ENCODE data around the gene SDR9C7.
"Not testable (repeated sequence)": the region's sequence is repeated elsewhere in the genome, so short reads cannot be mapped to it uniquely, and the experiment has no call there.

SDR9C7 gene

DNA sequence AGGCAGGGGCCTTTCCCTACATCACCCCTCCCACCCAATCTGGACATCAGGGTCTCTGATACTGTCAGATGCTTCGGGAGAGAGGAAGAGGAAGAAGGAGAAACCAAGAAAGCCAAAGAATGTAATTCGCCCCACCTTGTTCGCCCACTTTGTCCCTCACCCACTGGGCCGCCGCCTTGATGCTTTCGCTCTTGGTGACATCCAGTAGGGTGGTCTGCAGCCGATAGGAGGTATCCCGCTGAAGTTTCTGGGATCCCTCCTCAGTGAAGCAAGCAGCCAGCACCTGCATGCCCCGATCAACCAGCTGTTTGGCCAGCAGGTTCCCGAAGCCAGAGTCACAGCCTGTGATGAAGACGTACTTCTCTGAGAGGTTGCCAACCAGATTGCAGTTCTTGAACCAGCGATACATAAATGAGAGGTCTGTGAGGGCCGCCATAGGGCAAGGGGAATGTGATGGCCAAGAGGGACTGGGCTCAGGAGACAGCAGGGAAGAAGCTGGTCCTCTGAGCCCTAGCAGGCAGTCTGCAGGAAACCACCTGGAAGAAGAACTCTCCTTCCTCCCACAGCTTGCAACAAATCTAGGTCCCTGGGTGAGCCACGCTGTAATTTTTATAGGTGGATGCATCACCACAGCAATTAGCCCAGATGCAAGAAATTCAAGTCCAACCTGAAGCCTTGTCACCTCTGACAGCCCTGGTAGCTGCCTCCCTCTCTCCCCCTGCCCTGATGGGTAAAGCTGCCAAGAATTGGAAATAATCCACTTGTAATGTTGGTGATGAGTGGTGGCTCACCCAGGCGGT is at the start of gene SDR9C7:
SDR9C7 (minus strand) TSS at position 583 of the 800 bp plus-strand sequence; CDS start at position 436, 147 bp downstream.
- no peak for DNase-seq

DNA sequence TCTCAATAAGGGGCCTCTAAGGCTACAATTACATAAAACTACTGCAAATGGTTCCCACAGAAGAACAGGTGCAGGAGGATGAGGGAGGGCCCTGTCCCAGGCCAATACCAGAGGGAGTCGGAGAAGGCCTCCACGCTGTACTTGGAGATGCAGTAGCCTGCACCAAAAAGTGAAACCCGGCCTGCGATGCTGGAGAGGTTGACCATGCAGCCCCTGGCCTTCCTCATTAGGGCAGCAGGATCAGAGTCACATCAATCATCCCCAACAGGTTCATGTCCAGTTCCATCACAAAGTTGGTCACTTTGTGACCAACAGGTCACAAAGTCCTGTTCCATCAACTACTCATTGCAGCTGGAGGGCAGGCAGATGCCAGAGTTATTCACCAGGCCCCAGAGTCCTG is 49.2 kb upstream of the SDR9C7 start:
- DNase-seq = no peak

DNA sequence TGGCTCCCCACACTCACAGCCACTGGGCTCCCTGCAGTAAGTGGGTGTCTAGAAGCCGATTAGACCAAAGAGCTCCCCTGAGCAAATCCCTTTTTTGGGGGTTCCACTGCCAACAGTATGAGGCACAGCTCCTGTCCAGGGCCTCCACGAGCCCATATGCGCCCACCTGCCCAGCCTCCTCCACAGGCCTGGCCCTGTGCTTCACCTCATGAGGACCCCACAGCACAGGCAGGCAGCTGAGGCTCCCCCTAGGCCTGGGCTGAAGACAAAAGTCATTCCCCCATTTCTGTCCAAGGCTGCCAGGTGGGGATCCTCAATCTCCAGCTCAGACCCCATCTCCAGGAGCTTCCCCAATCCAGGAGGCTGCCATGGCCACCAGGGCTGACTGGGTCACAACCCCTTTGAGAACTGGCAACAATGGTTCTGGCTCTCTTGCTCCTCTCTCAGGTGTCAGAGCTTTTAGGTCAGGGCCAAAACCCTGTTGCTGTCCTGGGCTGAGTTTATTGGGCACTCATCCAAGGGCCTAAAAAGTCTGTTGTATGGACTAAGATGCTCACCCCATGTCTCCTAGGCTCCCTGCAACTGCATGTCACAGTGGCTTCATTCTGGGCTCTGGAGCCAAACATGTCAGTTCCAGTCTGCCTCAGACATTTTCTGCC is 48.5 kb upstream of the SDR9C7 start:
- DNase-seq = not testable (repeated sequence)

DNA sequence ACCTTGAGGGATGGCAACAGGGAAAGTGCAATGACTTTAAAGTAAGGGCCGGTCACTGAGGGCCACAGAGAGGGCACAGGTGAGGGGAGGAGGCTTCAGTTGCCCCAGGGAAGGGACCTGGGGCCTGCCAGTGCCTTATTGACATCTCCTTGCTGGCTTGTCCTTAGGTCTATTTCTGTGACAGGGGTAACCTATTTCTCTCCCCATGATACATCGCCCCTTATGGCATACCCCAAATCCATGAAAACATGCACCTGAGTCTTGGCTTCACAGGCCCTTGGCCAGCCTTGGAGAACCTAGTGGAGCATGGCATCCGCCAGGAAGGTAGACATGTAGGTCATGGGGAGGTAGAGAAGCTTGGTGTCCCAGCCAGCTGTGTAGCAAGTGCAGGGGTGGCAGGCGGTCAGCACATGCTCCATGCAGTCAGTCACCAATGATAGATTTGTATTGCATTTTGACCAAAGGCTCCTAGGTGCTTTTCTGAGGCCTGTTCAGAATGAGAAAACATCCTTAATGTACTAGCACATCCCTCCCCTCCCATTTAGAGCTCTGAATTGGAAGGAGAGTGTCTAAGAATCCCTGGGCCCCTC is 46.8 kb upstream of the SDR9C7 start:
- no peak for DNase-seq

DNA sequence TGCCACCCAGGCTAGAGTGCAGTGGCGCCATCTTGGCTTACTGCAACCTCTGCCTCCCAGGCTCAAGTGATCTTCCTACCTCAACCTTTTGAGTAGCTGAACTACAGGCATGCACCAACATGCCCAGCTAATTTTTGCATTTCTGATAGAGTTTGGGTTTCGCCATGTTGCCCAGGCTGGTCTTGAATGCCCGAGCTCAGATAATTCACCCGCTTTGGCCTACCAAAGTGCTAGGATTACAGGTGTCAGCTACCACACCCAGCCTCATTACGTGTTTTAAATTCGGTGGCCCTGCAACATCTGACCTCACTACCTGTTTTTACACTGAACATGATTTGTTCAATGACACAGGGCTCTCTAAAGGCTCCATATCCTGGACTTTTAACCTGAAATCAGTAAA is 46.1 kb upstream of the SDR9C7 start:
- DNase-seq = no peak

DNA sequence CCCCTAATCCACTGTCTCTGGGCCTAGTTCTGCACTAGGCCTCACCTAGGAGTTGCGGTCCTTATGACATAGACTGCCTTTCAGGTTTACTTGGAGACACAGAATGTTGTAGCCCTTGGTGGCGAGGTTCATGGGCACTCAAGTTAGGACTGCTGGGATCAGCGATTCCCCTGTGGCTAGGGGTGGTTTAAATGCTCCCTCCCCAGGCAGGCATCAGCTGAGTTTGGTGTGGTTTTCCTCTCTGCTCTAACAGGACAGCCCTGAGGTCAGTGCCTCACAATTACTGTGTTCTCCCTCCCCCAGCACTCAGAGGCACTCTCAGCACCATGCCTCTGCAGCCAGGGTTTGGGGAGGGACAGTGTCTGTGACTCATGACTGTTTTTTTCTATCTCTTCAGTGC is 45.4 kb upstream of the SDR9C7 start:
- DNase-seq = no peak

DNA sequence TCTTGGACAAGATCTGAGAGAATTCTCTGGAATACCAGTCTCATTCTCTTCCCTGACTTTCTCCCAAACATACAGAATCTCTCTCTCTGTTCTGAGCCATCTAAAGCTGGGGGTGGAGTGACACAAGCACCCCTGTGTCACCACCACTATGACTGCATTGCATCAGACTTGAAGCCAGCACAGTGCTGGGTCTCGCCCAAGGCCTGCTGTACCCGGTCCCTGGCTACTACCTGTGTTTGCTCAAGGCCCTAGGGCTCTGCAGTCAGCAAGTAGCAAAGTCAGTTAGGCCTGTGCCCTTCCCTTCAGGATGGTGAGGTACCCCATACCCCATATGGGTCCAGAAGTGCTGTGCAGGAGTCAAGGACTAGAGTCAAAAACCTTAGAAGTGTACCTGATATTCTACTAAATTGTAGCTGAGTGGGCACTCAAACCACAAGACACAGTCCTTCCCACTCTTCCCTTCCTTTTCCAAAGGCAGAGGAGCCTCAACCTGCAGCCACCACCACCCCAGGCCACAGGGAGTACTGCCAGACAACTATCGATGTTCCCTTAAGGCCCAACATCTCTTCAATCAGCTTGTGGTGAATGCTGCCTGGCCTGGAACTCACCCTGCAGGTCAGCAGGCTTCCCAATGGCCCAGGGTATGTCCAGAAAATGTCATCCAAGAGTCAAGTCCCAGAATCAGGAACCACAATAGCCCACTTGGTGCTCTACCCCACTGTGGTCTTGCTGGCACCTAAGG is 44.4 kb upstream of the SDR9C7 start:
- no peak for DNase-seq

DNA sequence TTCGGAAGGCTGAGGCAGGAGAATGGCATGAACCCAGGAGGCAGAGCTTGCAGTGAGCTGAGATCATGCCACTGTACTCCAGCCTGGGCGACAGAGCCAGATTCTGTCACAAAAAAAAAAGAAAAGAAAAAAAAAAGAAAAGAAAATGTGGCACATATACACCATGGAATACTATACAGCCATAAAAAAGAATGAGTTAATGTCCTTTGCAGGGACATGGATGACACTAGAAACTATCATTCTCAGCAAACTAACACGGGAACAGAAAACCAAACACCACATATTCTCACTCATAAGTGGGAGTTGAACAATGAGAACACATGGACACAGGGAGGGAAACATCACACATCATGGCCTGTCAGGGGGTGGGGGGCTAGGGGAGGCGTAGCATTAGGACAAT is 43.2 kb upstream of the SDR9C7 start:
- DNase-seq = not testable (repeated sequence)

DNA sequence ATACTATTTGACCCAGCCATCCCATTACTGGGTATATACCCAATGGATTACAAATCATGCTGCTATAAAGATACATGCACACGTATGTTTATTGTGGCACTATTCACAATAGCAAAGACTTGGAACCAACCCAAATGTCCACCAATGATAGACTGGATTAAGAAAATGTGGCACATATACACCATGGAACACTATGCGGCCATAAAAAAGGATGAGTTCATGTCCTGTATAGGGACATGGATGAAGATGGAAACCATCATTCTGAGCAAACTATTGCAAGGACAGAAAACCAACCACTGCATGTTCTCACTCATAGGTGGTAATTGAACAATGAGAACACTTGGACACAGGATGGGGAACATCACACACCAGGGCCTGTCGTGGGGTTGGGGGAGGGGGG is 40.0 kb upstream of the SDR9C7 start:
- DNase-seq = not testable (repeated sequence)

DNA sequence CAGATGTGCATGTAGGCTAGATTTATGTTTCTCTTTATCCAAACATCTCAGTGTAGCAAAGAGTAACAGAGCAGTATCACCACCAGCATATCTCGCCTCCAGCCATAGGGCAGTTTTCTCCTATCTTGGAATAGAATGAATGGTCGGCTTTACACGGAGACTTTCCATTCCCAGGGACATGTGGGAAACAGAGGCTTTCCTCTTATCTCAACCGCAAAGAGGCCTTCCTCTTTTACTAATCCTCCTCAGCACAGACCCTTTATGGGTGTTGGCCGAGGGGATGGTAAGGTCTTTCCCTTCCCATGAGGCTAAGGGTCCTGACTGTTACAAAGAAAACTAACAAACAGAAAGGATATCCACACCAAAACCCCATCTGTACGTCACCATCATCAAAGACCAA is 34.7 kb upstream of the SDR9C7 start:
- DNase-seq = not testable (repeated sequence)

DNA sequence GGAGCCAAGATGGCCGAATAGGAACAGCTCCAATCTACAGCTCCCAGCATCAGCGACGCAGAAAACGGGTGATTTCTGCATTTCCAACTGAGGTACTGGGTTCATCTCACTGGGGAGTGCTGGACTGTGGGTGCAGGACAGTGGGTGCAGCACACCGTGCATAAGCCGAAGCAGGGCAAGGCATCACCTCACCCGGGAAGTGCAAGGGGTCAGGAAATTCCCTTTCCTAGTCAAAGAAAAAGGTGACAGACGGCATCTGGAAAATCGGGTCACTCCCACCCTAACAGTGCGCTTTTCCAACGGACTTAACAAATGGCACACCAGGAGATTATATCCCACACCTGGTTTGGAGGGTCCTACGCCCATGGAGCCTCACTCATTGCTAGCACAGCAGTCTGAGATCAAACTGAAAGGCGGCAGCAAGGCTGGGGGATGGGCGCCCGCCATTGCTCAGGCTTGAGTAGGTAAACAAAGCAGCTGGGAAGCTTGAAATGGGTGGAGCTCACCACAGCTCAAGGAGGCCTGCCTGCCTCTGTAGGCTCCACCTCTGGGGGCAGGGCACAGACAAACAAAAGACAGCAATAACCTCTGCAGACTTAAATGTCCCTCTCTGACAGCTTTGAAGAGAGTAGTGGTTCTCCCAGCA is 31.9 kb upstream of the SDR9C7 start:
- not testable (repeated sequence) for DNase-seq

DNA sequence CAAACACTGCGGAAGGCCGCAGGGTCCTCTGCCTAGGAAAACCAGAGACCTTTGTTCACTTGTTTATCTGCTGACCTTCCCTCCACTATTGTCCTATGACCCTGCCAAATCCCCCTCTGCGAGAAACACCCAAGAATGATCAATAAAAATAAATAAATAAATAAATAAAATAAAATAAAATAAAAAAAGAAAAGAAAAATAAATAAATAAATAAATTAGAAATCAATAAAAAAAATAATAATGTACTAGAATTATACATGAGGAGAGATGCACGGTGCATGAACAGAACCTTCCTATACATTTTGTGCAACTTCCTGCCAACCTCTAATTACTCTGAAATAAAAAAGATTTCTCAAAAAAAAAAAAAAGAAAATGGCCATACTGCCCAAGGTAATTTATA is 30.9 kb upstream of the SDR9C7 start:
- DNase-seq = not testable (repeated sequence)

DNA sequence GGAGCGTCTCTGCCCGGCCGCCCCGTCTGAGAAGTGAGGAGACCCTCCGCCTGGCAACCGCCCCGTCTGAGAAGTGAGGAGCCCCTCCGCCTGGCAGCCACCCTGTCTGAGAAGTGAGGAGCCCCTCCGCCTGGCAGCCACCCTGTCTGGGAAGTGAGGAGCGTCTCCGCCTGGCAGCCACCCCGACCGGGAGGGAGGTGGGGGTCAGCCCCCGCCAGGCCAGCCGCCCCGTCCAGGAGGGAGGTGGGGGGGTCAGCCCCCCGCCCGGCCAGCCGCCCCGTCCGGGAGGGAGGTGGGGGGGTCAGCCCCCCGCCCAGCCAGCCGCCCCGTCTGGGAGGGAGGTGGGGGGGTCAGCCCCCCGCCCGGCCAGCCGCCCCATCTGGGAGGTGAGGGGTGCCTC is 29.3 kb upstream of the SDR9C7 start:
- not testable (repeated sequence) for DNase-seq

DNA sequence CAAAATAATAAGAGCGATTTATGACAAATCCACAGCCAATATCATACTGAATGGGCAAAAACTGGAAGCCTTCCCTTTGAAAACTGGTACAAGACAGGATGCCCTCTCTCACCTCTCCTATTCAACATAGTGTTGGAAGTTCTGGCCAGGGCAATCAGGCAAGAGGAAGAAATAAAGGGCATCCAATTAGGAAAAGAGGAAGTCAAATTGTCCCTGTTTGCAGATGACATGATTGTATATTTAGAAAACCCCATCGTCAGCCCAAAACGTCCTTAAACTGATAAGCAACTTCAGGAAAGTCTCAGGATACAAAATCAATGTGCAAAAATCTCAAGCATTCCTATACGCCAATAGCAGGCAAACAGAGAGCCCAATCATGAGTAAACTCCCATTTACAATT is 28.0 kb upstream of the SDR9C7 start:
- not testable (repeated sequence) for DNase-seq

DNA sequence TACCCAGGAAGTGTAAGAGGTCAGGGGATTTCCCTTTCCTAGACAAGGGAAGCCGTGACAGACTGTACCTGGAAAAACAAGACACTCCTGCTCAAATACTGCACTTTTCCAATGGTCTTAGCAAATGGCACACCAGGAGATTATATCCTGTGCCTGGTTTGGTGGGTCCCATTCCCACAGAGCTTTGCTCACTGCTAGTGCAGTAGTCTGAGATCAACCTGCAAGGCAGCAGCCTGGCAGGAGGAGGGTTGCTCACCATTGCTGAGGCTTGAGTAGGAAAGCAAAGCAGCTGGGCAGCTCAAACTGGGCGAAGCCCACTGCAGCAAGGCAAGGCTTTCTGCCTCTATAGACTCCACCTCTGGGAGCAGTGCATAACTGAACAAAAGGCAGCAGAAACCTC is 24.2 kb upstream of the SDR9C7 start:
- DNase-seq = no peak

DNA sequence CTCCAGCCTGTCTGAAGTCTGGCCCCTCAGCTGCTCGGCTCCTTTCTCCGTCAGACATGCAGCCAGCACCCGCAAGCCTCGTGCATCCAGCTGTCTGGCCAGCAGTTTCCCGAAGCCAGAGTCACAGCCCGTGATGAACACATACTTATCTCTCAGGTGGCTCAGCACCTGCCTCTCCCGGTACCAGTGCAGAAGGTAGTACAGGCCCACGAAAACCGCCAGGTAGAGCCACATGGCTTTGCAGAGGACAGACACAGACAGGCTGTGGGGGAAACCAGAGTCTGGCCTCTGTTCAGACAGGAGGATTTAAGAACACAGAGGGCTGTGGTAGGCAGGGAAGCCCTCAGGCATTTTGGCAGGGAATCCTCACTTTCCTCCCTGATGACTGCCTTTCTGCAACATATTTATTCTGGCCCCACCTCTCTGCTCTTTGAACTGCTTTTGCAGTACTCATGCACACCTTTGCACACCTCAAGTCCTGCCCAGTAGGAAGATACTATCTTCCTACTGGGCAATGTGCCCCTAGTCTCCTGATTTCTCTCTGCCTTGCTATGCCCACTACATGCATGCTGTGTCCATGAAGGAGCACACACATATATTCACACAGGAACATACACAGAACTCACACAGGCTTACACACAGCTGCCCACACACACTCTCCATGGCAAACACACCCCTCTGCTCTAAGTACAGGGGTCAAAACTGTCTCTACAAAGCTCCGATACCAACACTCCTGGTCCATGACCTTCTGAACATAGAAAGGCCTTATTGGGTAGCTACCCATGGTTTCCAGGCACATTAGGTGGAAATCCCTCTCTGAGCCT is 23.2 kb upstream of the SDR9C7 start, which contains the start of gene RDH16:
RDH16 (minus strand) TSS at position 380 of the 824 bp plus-strand sequence; CDS start at position 234, 146 bp downstream.
- no peak for DNase-seq

DNA sequence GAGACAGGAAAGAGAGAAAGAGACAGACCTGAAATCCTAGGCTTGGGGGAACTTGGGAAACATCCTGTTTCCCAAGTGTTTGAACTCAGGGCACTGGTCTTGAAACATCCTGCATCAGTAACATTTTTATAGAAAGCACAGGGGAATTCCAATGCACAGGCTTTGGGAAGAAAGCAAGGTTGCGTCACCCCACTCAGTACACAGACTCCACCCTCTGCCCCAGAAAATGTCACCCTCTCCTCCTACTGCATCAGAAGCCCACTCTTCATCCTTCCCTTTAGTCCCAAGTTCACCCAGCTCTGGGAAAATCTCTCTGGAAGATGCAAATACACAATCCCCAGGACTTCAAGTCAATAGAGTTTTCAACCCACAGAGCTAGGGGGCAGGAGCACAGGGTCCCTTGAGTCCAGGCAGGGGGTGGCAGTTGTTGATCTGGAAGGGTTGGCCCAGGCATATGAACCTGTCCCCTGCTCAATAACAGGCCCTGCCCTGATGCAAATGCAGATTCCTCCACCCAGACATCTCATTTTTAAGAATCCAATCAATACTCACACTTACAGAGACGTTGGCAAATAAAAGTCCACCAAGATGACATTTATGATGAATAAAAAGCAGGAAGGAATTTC is 21.5 kb upstream of the SDR9C7 start:
- DNase-seq = no peak

DNA sequence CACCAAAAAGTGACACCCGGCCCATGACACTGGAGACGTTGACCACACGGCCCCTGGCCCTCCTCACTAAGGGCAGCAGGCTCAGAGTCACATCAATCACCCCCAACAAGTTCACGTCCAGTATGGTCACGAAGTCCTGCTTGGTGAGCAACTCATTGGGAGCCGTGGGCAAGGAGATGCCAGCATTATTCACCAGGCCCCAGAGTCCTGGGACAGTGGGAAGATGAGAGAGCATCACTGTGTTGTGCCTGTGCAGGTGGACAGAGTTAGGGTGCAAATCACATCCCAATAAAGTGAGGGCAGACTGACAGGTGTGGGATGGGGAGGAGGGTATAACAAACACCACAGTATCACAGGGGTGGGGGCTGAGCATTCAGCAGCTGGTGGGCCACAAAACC is 20.7 kb upstream of the SDR9C7 start:
- no peak for DNase-seq

DNA sequence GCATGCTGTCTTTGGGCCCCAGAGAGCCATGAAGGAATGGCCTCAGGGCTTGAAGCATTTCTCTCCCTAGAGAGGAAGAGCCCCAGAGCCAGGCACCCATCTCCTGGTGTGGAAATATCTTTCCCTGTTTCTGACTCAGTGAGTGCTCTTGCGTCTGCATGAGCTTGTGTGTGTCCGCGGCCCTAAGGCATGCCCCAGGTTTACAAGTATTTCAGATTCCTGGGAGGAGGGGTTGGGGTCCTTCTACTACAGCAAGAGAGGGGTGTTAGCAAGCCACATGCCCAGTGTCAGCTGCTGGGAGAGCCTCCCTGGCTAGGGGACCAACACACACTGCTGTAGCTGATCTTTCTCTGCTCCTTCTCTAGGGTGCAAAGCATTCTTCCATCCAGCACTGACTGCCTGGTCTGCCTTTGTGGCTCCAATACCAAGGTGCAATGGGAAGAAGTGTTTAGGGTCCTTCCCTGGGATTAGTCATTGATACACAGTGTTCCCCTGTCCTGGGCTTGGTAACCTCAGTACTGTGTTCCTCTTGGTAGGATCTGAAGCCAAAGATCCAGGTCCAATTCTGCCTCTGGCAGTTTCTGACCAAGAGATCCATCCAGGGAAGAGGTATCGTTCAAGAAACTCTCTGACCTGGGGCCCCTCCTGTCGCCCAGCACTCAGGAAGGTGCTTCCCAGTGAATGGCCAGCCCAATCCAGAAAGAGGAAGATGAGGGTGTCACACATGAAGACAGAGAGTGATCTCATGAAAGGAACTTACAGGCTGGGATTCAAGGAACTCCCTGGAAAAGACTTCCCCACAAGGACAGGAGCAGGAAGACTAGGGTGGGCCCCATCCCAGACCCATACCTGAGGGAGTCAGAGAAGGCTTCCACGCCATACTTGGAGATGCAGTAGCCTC is 20.1 kb upstream of the SDR9C7 start:
- DNase-seq = no peak

DNA sequence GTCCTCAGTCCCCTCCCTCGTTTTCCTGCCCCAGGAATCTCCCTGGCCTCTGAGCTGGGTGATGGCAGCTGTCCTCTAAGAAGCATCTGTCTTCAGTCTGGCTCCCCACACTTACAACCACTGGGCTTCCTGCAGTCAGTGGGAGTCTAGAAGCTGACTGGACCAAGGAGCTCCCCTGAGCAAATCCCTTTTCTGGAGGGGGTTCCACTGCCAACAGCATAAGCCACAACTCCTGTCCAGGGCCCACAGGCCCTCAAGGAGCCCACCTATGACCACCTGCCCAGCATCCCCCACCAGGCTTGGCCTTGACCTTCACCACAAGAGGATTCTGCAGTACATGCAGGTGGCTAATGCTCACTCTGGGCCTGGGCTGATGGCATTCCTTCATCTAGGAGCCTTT is 19.1 kb upstream of the SDR9C7 start:
- DNase-seq = no peak
